Measurements from ENCODE around the gene KIF26B.

Gene KIF26B

GRCh38 chr1:245411245-245412036 is 256.7 kb downstream of the KIF26B start:
- peak; percentile 78 for ATAC-seq
- TF ChIP-seq PATZ1 (CRISPR knock-in tag; IDR thresholded peaks at IDR 0.05; ENCODE audit: borderline replicate concordance) = no peak
- no peak for TF ChIP-seq ESRRG (CRISPR knock-in tag; IDR thresholded peaks at IDR 0.05)
- TF ChIP-seq ZNF565 (CRISPR knock-in tag; conservative IDR thresholded peaks at IDR 0.05; ENCODE audit: low read depth) = no peak
- TF ChIP-seq, protein P1, sequence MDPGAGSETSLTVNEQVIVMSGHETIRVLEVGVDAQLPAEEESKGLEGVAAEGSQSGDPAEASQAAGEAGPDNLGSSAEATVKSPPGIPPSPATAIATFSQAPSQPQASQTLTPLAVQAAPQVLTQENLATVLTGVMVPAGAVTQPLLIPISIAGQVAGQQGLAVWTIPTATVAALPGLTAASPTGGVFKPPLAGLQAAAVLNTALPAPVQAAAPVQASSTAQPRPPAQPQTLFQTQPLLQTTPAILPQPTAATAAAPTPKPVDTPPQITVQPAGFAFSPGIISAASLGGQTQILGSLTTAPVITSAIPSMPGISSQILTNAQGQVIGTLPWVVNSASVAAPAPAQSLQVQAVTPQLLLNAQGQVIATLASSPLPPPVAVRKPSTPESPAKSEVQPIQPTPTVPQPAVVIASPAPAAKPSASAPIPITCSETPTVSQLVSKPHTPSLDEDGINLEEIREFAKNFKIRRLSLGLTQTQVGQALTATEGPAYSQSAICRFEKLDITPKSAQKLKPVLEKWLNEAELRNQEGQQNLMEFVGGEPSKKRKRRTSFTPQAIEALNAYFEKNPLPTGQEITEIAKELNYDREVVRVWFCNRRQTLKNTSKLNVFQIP (CRISPR knock-in tag; IDR thresholded peaks at IDR 0.05; ENCODE audit: borderline replicate concordance, low read depth) = no peak
- TF ChIP-seq ZNF8 (CRISPR knock-in tag; IDR thresholded peaks at IDR 0.05) = no peak
- TF ChIP-seq ISL1 (CRISPR knock-in tag; IDR thresholded peaks at IDR 0.05) = no peak
- no peak for TF ChIP-seq SNAI2 (CRISPR knock-in tag; IDR thresholded peaks at IDR 0.05)
- TF ChIP-seq ZFP3 (CRISPR knock-in tag; IDR thresholded peaks at IDR 0.05) = no peak
- no peak for TF ChIP-seq GLIS3 (CRISPR knock-in tag; IDR thresholded peaks at IDR 0.05)

- TF ChIP-seq OSR1 (CRISPR knock-in tag; IDR thresholded peaks at IDR 0.05) = no peak
- no peak for ATAC-seq
Measured at GRCh38 chr1:245412306-245412705, 257.5 kb downstream of the KIF26B start.

GRCh38 chr1:245416781-245417180 is 262.0 kb downstream of the KIF26B start:
- ATAC-seq = no peak

GRCh38 chr1:245418077-245418476 is 263.3 kb downstream of the KIF26B start:
- ATAC-seq = no peak
- TF ChIP-seq ZFP30 (CRISPR knock-in tag; IDR thresholded peaks at IDR 0.05) (no peak), CREB5 (CRISPR knock-in tag; IDR thresholded peaks at IDR 0.05; ENCODE audit: low read depth) (no peak), PPARA (CRISPR knock-in tag; IDR thresholded peaks at IDR 0.05; ENCODE audit: borderline replicate concordance) (no peak), GLIS3 (CRISPR knock-in tag; IDR thresholded peaks at IDR 0.05) (no peak), CSDC2 (CRISPR knock-in tag; IDR thresholded peaks at IDR 0.05) (no peak), SNAI2 (CRISPR knock-in tag; IDR thresholded peaks at IDR 0.05) (no peak), ISL1 (CRISPR knock-in tag; IDR thresholded peaks at IDR 0.05) (no peak), ZFP3 (CRISPR knock-in tag; IDR thresholded peaks at IDR 0.05) (no peak), BACH2 (CRISPR knock-in tag; IDR thresholded peaks at IDR 0.05; ENCODE audit: borderline replicate concordance) (no peak), ZC3H10 (CRISPR knock-in tag; IDR thresholded peaks at IDR 0.05) (no peak), RARB (CRISPR knock-in tag; IDR thresholded peaks at IDR 0.05) (no peak), ZNF8 (CRISPR knock-in tag; IDR thresholded peaks at IDR 0.05) (no peak), TCF4 (CRISPR knock-in tag; IDR thresholded peaks at IDR 0.05; ENCODE audit: borderline replicate concordance) (no peak), TOX (CRISPR knock-in tag; IDR thresholded peaks at IDR 0.05; ENCODE audit: borderline replicate concordance) (no peak), OSR1 (CRISPR knock-in tag; IDR thresholded peaks at IDR 0.05) (no peak), ZNF70 (CRISPR knock-in tag; IDR thresholded peaks at IDR 0.05) (no peak)
- TF ChIP-seq, protein P2, sequence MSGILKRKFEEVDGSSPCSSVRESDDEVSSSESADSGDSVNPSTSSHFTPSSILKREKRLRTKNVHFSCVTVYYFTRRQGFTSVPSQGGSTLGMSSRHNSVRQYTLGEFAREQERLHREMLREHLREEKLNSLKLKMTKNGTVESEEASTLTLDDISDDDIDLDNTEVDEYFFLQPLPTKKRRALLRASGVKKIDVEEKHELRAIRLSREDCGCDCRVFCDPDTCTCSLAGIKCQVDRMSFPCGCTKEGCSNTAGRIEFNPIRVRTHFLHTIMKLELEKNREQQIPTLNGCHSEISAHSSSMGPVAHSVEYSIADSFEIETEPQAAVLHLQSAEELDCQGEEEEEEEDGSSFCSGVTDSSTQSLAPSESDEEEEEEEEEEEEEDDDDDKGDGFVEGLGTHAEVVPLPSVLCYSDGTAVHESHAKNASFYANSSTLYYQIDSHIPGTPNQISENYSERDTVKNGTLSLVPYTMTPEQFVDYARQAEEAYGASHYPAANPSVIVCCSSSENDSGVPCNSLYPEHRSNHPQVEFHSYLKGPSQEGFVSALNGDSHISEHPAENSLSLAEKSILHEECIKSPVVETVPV (CRISPR knock-in tag; IDR thresholded peaks at IDR 0.05) = no peak

More at GRCh38 chr1:245416781-245417180, 262.0 kb downstream of the KIF26B start:
- TF ChIP-seq, protein P3, sequence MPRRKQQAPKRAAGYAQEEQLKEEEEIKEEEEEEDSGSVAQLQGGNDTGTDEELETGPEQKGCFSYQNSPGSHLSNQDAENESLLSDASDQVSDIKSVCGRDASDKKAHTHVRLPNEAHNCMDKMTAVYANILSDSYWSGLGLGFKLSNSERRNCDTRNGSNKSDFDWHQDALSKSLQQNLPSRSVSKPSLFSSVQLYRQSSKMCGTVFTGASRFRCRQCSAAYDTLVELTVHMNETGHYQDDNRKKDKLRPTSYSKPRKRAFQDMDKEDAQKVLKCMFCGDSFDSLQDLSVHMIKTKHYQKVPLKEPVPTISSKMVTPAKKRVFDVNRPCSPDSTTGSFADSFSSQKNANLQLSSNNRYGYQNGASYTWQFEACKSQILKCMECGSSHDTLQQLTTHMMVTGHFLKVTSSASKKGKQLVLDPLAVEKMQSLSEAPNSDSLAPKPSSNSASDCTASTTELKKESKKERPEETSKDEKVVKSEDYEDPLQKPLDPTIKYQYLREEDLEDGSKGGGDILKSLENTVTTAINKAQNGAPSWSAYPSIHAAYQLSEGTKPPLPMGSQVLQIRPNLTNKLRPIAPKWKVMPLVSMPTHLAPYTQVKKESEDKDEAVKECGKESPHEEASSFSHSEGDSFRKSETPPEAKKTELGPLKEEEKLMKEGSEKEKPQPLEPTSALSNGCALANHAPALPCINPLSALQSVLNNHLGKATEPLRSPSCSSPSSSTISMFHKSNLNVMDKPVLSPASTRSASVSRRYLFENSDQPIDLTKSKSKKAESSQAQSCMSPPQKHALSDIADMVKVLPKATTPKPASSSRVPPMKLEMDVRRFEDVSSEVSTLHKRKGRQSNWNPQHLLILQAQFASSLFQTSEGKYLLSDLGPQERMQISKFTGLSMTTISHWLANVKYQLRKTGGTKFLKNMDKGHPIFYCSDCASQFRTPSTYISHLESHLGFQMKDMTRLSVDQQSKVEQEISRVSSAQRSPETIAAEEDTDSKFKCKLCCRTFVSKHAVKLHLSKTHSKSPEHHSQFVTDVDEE (CRISPR knock-in tag; IDR thresholded peaks at IDR 0.05) = no peak
- TF ChIP-seq ZC3H10 (CRISPR knock-in tag; IDR thresholded peaks at IDR 0.05) (no peak), ZNF8 (CRISPR knock-in tag; IDR thresholded peaks at IDR 0.05) (no peak)

Measured in SK-N-SH treated with all-trans-retinoic acid at 6 μM for 48 hours (cell line).